GM18526 (cell line): ENCODE measurements around the gene PPIL4.

Source experiments
- POLR2A ChIP-seq: IDR thresholded peaks from 3 replicates; pipeline ENCODE4 v1.6.1; 2011; ENCODE audit not compliant: insufficient read length; ENCODE audit errors: extremely low read depth

Gene PPIL4

GRCh38 chr6:149497365-149497764 is 48.5 kb downstream of the PPIL4 start:
- TF ChIP-seq POLR2A = no peak

GRCh38 chr6:149493761-149494320 is 52.0 kb downstream of the PPIL4 start:
- TF ChIP-seq POLR2A = no peak

GRCh38 chr6:149492798-149493343 is 53.0 kb downstream of the PPIL4 start:
- TF ChIP-seq POLR2A = no peak

- TF ChIP-seq POLR2A = no peak
Measured at GRCh38 chr6:149489967-149490366, 55.9 kb downstream of the PPIL4 start.

- no peak for TF ChIP-seq POLR2A
Measured at GRCh38 chr6:149488815-149489214, 57.0 kb downstream of the PPIL4 start.

GRCh38 chr6:149487316-149487715 is 58.5 kb downstream of the PPIL4 start:
- no peak for TF ChIP-seq POLR2A

GRCh38 chr6:149484733-149485700 is 60.8 kb downstream of the PPIL4 start, which contains the start of gene ZC3H12D:
Gene ZC3H12D (minus strand): TSS chr6:149485014. CDS start chr6:149474543, 10,471 bp downstream.
- peak; percentile 67 for TF ChIP-seq POLR2A

GRCh38 chr6:149483849-149484655 is 61.8 kb downstream of the PPIL4 start:
- TF ChIP-seq POLR2A = peak; percentile 34

GRCh38 chr6:149483334-149483725 is 62.5 kb downstream of the PPIL4 start:
- no peak for TF ChIP-seq POLR2A

GRCh38 chr6:149482545-149483333 is 63.1 kb downstream of the PPIL4 start:
- no peak for TF ChIP-seq POLR2A

- TF ChIP-seq POLR2A = no peak
Measured at GRCh38 chr6:149480502-149481280, 65.2 kb downstream of the PPIL4 start.

- no peak for TF ChIP-seq POLR2A
Measured at GRCh38 chr6:149478631-149479314, 67.1 kb downstream of the PPIL4 start.

- TF ChIP-seq POLR2A = no peak
Measured at GRCh38 chr6:149477544-149477943, 68.3 kb downstream of the PPIL4 start.
